HepG2 (cell line): Measurements from ENCODE around the gene MLN. TPM values are rescaled to one million over a fixed set of nuclear protein-coding genes. Genes with fewer than 3 reads are reported as not detected.

Experiments
- ATAC-seq: fragments of 200-7000 bp; cut with Tn5 transposase; 3 replicates; pipeline ENCODE4 v1.9.1; 2020; ENCODE audit warnings: mild to moderate bottlenecking, moderate library complexity
- BruUV-seq: library from RNA; stranded (reverse); fragments of 400-500 nt; replicated peaks from 2 replicates; lab custom pipeline; 2021; lab: Mats Ljungman, UMichigan
- CTCF ChIA-PET: fragments of 300-600 bp; formaldehyde crosslinking; extraction: SDS; loops from one replicate; lab custom pipeline; 2021; ENCODE audit warnings: low total read pairs, inconsistent platforms, low intra/inter-chr PET ratio; lab: Yijun Ruan, JAX
- POLR2A ChIA-PET: fragments of 350-600 bp; sonication (Branson Sonifier 250); formaldehyde crosslinking; loops from one replicate; lab custom pipeline; 2020; ENCODE audit warnings: antibody characterized with exemption, inconsistent platforms; lab: Yijun Ruan, JAX
- DNase-seq: peaks from one replicate; pipeline ENCODE4 v3.0.0-alpha.2; 2015; ENCODE audit warnings: low spot score
- FAIRE-seq: peaks from 3 replicates; lab custom pipeline; 2011; peaks lifted over from hg19 to GRCh38; lab: Jason Lieb, UNC
- H2AFZ ChIP-seq: one replicate; pipeline ENCODE4 v1.6.1; 2011; ENCODE audit warnings: low read length, inconsistent platforms
- H3K27ac ChIP-seq: fragments of 300-600 bp; 3 replicates; pipeline ENCODE4 v1.8.0; 2011; ENCODE audit warnings: mixed run types, mild to moderate bottlenecking, mixed read lengths, low read length, inconsistent platforms; ENCODE audit not compliant: insufficient read depth; ENCODE audit errors: extremely low read length
- H3K27me3 ChIP-seq, 2 experiments: fragments of 200-600 bp in 1 of 2; 2 replicates in 1 of 2; 3 replicates in 1 of 2; pipeline versions ENCODE4 v1.6.0 to v1.8.0; 2011; ENCODE audit warnings: low read length in 2 of 2, mild to moderate bottlenecking in 2 of 2, moderate library complexity in 2 of 2, inconsistent platforms in 1 of 2; ENCODE audit not compliant: insufficient read depth in 2 of 2, control insufficient read depth in 1 of 2
- H3K36me3 ChIP-seq, 2 experiments: fragments of 200-600 bp in 1 of 2; replicated peaks in 1 of 2; 2 replicates in 1 of 2; 3 replicates in 1 of 2; pipeline versions ENCODE4 v1.5.1 to v1.8.0; 2011; ENCODE audit warnings: low read length in 2 of 2, inconsistent platforms in 1 of 2; ENCODE audit not compliant: insufficient read depth in 2 of 2, control insufficient read depth in 1 of 2
- H3K4me1 ChIP-seq: 2 replicates; pipeline ENCODE4 v1.5.1; 2012; ENCODE audit warnings: low read length, inconsistent platforms; ENCODE audit not compliant: insufficient read depth
- H3K4me2 ChIP-seq: 2 replicates; pipeline ENCODE4 v1.6.0; 2011; ENCODE audit warnings: low read depth, low read length, inconsistent platforms
- H3K4me3 ChIP-seq, 3 experiments: fragments of 200-600 bp in 1 of 3; sonication (generic), shearing (Covaris generic) in 1 of 3; replicated peaks in 1 of 3; 2 replicates each; pipeline ENCODE4 v1.5.1; 2011 to 2016; ENCODE audit warnings: low read length in 3 of 3, inconsistent platforms in 2 of 3, low read depth in 2 of 3, mild to moderate bottlenecking in 2 of 3, control low read depth in 1 of 3, mixed read lengths in 1 of 3; ENCODE audit not compliant: insufficient read depth in 1 of 3
- H3K79me2 ChIP-seq: one replicate; pipeline ENCODE4 v1.6.1; 2011; ENCODE audit warnings: low read length, inconsistent platforms; ENCODE audit not compliant: insufficient read depth
- H3K9ac ChIP-seq: 2 replicates; pipeline ENCODE4 v1.6.0; 2011; ENCODE audit warnings: mild to moderate bottlenecking, low read depth, low read length, inconsistent platforms; ENCODE audit not compliant: insufficient read depth
- H3K9me3 ChIP-seq: 2 replicates; pipeline ENCODE4 v1.5.1; 2012; ENCODE audit warnings: mild to moderate bottlenecking, low read length
- H4K20me1 ChIP-seq: 2 replicates; pipeline ENCODE4 v1.6.0; 2011; ENCODE audit warnings: inconsistent platforms, mild to moderate bottlenecking, low read length, moderate library complexity; ENCODE audit not compliant: insufficient read depth
- HCFC1 ChIP-seq: fragments of 150-350 bp; IDR thresholded peaks from 2 replicates; pipeline ENCODE4 v1.6.1; 2014; ENCODE audit warnings: low read depth, low read length
- PHF20 ChIP-seq: sonication (generic); formaldehyde crosslinking; IDR thresholded peaks from 2 replicates; pipeline ENCODE4 v1.5.0; 2020; ENCODE audit warnings: mild to moderate bottlenecking, missing genetic modification reagents
- ZFYVE20 ChIP-seq: sonication (generic); formaldehyde crosslinking; IDR thresholded peaks from 2 replicates; pipeline ENCODE4 v1.8.0; 2023; ENCODE audit warnings: low read depth, mild to moderate bottlenecking, moderate library complexity, missing genetic modification reagents, borderline replicate concordance
- ZNF431 ChIP-seq: sonication (generic); formaldehyde crosslinking; IDR thresholded peaks from 2 replicates; pipeline ENCODE4 v1.9.0; 2022; ENCODE audit warnings: missing genetic modification reagents, low read depth, mild to moderate bottlenecking, borderline replicate concordance
- ZNF644 ChIP-seq: IDR thresholded peaks from 2 replicates; pipeline ENCODE4 v1.6.1; 2016; ENCODE audit warnings: low read depth
- WGBS: methylation state at CpG from one replicate; pipeline ENCODE4 v1.1.6; 2017; ENCODE audit warnings: low lambda C conversion rate; 5-methylcytosine and 5-hydroxymethylcytosine counted together
- in situ Hi-C: cut with HindIII; loops from 2 replicates; pipeline ENCODE4 v1.10.0; 2017; ENCODE audit warnings: low pct_unique_long_range_greater_than_20kb; ENCODE audit not compliant: extremely low pct_ligation_motif_present
- intact Hi-C: fragments of 100-400 bp; cut with micrococcal nuclease; formaldehyde crosslinking; loops from one replicate; pipeline ENCODE4 v1.10.0; 2022; ENCODE audit not compliant: unreplicated experiment
- polyA plus RNA-seq, 8 experiments: library from polyadenylated mRNA; depleted of rRNA in 3 of 8; stranded (reverse) in 7 of 8; unstranded in 1 of 8; fragments of >200 nt; fragmentation: Illumina TruSeq in 4 of 8; extraction: Trizol in 4 of 8; gene quantifications; 2 replicates each; pipeline versions ENCODE4 v1.2.1 to v1.2.3, GENCODE V29; 2011 to 2016; ENCODE audit warnings: low read depth in 4 of 8, missing spikeins in 1 of 8, mixed read lengths in 1 of 8; ENCODE audit not compliant: insufficient read depth in 1 of 8
- total RNA-seq, 5 experiments: library from RNA; depleted of rRNA; stranded (reverse); fragments of >200 nt; fragmentation: Illumina TruSeq; extraction: Trizol; gene quantifications; 2 replicates each; pipeline ENCODE4 v1.2.3, GENCODE V29; 2016; ENCODE audit warnings: low read depth in 1 of 5
- TF ChIP-seq, protein P1 (sequence below): sonication (generic); formaldehyde crosslinking; IDR thresholded peaks from 2 replicates; pipeline ENCODE4 v1.9.0; 2021; ENCODE audit warnings: missing genetic modification reagents, borderline replicate concordance
- TF ChIP-seq, protein P2 (sequence below): sonication (generic); formaldehyde crosslinking; IDR thresholded peaks from 2 replicates; pipeline ENCODE4 v1.4.0; 2020; ENCODE audit warnings: mild to moderate bottlenecking, missing genetic modification reagents, borderline replicate concordance

Gene MLN
- total and polyA plus RNA-seq, 2 of the 13 experiments (the other 11 are each of a cell fraction or from before 2014, with no cell fraction given), result not detected

DNA sequence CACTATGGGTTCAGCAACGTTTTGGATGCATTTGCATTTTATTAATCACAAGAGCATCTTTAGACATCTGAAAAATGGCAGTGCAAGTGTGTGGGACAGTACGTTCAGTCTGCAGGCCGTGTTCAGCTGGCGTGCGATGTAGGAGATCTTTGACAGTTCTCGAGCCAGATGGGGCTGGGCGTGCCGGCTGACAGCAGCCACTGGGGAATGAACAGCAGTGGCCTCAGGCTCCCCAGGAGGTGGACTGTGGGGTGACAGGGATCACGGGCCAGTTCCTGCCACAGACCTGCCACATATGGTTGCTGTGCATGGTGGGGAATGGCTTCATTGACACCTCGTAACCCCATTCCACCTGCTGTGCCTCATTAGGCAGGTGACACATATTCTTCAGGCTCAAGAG, 16.4 kb upstream of the MLN start:
- POLR2A ChIA-PET, result no interaction called here
- 45% methylated on average over 10 of the region's 10 CpGs for WGBS
- BruUV-seq, result no TSS peak

More for the DNA sequence above, 16.4 kb upstream of the MLN start:
- no peak overlapping the region for H3K27ac ChIP-seq
- H3K4me2 ChIP-seq, result no peak overlapping the region
- H3K9me3 ChIP-seq, result no peaks in the 10 kb centered on the region
- no peak overlapping the region for H3K4me3 ChIP-seq
- H3K36me3 ChIP-seq, result no peaks in the 10 kb centered on the region
- TF ChIP-seq ZNF644 (CRISPR knock-in tag), result no peak
- TF ChIP-seq, protein P1, sequence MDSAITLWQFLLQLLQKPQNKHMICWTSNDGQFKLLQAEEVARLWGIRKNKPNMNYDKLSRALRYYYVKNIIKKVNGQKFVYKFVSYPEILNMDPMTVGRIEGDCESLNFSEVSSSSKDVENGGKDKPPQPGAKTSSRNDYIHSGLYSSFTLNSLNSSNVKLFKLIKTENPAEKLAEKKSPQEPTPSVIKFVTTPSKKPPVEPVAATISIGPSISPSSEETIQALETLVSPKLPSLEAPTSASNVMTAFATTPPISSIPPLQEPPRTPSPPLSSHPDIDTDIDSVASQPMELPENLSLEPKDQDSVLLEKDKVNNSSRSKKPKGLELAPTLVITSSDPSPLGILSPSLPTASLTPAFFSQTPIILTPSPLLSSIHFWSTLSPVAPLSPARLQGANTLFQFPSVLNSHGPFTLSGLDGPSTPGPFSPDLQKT (CRISPR knock-in tag), result no peak
- no peak for TF ChIP-seq ZFYVE20 (CRISPR knock-in tag)
- TF ChIP-seq ZNF431 (CRISPR knock-in tag), result no peak
- TF ChIP-seq, protein P2, sequence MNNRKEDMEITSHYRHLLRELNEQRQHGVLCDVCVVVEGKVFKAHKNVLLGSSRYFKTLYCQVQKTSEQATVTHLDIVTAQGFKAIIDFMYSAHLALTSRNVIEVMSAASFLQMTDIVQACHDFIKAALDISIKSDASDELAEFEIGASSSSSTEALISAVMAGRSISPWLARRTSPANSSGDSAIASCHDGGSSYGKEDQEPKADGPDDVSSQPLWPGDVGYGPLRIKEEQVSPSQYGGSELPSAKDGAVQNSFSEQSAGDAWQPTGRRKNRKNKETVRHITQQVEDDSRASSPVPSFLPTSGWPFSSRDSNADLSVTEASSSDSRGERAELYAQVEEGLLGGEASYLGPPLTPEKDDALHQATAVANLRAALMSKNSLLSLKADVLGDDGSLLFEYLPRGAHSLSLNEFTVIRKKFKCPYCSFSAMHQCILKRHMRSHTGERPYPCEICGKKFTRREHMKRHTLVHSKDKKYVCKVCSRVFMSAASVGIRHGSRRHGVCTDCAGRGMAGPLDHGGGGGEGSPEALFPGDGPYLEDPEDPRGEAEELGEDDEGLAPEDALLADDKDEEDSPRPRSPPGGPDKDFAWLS (CRISPR knock-in tag), result no peak
- no peak for TF ChIP-seq HCFC1
- no peak for TF ChIP-seq PHF20
- no peak overlapping the region for H2AFZ ChIP-seq
- peaks cover 9% of the 10 kb centered on the region for H3K4me1 ChIP-seq
- H4K20me1 ChIP-seq, result no peaks in the 10 kb centered on the region
- FAIRE-seq (no peak), DNase-seq (no peak), ATAC-seq (no peak)
- H3K27me3 ChIP-seq, result peaks cover 6 to 51% of the 10 kb centered on the region in 2 experiments; a peak in 4 of 5 replicates
- no peaks in the 10 kb centered on the region for H3K79me2 ChIP-seq
- in situ Hi-C loops, result no loop called here
- H3K9ac ChIP-seq, result no peak overlapping the region
- CTCF ChIA-PET, result no interaction called here
- intact Hi-C loops, result no loop called here
